ENCODE data around the gene CHRNB2. TPM values are rescaled to one million over a fixed set of nuclear protein-coding genes. Genes with fewer than 3 reads are reported as not detected.

CHRNB2 gene
- total and polyA plus RNA-seq, 9 of the 15 experiments (the other 6 are each of a cell fraction or from before 2014, with no cell fraction given), result 0.01 TPM; not detected in 8

DNA sequence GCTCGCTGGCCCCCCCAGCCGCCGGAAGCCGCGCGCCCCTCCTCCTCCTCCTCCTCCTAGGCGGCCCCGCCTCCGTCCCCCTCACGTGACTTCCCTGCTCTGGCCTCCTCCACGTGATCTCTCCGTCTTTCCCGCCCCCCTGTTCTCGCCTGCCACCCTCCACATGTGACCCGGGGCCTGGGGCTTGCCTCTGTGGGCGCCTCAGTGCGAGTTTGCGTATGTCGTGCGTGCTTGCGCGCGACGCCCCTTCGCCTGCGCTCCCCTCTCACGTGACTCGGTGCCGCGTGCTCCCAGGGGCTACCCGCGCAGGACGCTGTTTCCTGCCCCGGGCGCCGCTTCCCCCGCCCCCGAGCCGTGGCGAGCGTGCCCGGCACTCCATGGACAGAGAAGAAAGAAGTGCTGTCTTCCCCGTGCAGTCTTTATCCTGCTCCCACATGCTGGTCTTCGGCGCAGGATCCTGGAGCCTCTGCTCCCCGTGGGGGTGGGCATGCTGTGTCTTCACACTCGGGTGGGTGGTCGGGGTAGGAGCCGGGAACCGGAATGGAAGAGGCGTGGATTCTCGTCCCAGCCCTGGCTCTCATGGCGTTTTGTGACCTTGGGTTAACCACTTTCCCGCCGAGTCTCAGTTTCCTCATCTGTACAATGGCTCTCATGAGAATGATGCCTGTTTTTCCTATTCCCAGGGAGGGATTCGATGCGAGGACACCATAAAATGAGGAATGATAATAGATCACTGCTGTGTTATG lies 8.7 kb upstream of the CHRNB2 start (continued):
- TF ChIP-seq REST (IDR thresholded peaks at IDR 0.05; ENCODE audit: borderline replicate concordance) (peak; percentile 98), REST (CRISPR knock-in tag; IDR thresholded peaks at IDR 0.05; ENCODE audit: low read depth) (peak; percentile 46; the same call in 1 of the 2 replicates), CBFB (CRISPR knock-in tag; IDR thresholded peaks at IDR 0.05) (peak; percentile 52; the same call in 1 of the 2 replicates), ZNF316 (IDR thresholded peaks at IDR 0.05) (no peak), ZFPM2 (CRISPR knock-in tag; IDR thresholded peaks at IDR 0.05) (no peak), SMAD3 (CRISPR knock-in tag; conservative IDR thresholded peaks at IDR 0.05) (0 out of 2 replicates have a peak, but pooled peaks have one; percentile 21), SRSF1 (IDR thresholded peaks at IDR 0.05; ENCODE audit: low read depth, low read length) (no peak), ZNF23 (CRISPR knock-in tag; IDR thresholded peaks at IDR 0.05) (no peak), SRSF9 (IDR thresholded peaks at IDR 0.05; ENCODE audit: borderline replicate concordance, low read depth, low read length) (no peak)
- TF ChIP-seq, protein P1, sequence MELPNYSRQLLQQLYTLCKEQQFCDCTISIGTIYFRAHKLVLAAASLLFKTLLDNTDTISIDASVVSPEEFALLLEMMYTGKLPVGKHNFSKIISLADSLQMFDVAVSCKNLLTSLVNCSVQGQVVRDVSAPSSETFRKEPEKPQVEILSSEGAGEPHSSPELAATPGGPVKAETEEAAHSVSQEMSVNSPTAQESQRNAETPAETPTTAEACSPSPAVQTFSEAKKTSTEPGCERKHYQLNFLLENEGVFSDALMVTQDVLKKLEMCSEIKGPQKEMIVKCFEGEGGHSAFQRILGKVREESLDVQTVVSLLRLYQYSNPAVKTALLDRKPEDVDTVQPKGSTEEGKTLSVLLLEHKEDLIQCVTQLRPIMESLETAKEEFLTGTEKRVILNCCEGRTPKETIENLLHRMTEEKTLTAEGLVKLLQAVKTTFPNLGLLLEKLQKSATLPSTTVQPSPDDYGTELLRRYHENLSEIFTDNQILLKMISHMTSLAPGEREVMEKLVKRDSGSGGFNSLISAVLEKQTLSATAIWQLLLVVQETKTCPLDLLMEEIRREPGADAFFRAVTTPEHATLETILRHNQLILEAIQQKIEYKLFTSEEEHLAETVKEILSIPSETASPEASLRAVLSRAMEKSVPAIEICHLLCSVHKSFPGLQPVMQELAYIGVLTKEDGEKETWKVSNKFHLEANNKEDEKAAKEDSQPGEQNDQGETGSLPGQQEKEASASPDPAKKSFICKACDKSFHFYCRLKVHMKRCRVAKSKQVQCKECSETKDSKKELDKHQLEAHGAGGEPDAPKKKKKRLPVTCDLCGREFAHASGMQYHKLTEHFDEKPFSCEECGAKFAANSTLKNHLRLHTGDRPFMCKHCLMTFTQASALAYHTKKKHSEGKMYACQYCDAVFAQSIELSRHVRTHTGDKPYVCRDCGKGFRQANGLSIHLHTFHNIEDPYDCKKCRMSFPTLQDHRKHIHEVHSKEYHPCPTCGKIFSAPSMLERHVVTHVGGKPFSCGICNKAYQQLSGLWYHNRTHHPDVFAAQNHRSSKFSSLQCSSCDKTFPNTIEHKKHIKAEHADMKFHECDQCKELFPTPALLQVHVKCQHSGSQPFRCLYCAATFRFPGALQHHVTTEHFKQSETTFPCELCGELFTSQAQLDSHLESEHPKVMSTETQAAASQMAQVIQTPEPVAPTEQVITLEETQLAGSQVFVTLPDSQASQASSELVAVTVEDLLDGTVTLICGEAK (IDR thresholded peaks at IDR 0.05), result peak; percentile 80
- TF ChIP-seq, protein P1 (CRISPR knock-in tag; IDR thresholded peaks at IDR 0.05), result peak; percentile 65
